Panc1 (cell line): ENCODE measurements around the gene FAR2. TPM values are rescaled to one million over a fixed set of nuclear protein-coding genes. Genes with fewer than 3 reads are reported as not detected.

ENCODE experiments used
- ATAC-seq: fragments of 200-7000 bp; cut with Tn5 transposase; 2 replicates; pipeline ENCODE4 v1.9.1; 2020; ENCODE audit warnings: mild to moderate bottlenecking, moderate library complexity
- BruUV-seq: library from RNA; stranded (reverse); fragments of 400-500 nt; replicated peaks from 2 replicates; lab custom pipeline; 2021; lab: Mats Ljungman, UMichigan
- CTCF ChIA-PET: fragments of 300-600 bp; sonication (Branson Sonifier 250); formaldehyde crosslinking; loops from one replicate; lab custom pipeline; 2022; ENCODE audit warnings: antibody characterized with exemption; lab: Charles Lee
- POLR2A ChIA-PET: fragments of 300-600 bp; sonication (Branson Sonifier 250); formaldehyde crosslinking; loops from one replicate; lab custom pipeline; 2022; ENCODE audit warnings: antibody characterized with exemption; lab: Charles Lee
- DNase-seq: peaks from one replicate; pipeline ENCODE4 v3.0.0-alpha.2; 2010; ENCODE audit warnings: low read depth, low spot score
- H3K27ac ChIP-seq: 2 replicates; pipeline ENCODE4 v1.5.1; 2011; ENCODE audit warnings: mild to moderate bottlenecking, low read length, inconsistent platforms
- H3K27me3 ChIP-seq: fragments of 200-500 bp; sonication (Bioruptor generic); 2 replicates; pipeline ENCODE4 v1.6.0; 2014; ENCODE audit warnings: low read length, inconsistent platforms; ENCODE audit not compliant: control insufficient read depth, insufficient read depth
- H3K36me3 ChIP-seq: fragments of 200-500 bp; sonication (Bioruptor generic); 2 replicates; pipeline ENCODE4 v1.5.1; 2014; ENCODE audit warnings: inconsistent platforms, mild to moderate bottlenecking, low read length, moderate library complexity; ENCODE audit not compliant: control insufficient read depth, insufficient read depth
- H3K4me1 ChIP-seq: 2 replicates; pipeline ENCODE4 v1.5.1; 2011; ENCODE audit warnings: inconsistent platforms, mild to moderate bottlenecking, low read length, moderate library complexity; ENCODE audit not compliant: control insufficient read depth, insufficient read depth
- H3K4me3 ChIP-seq, 2 experiments: 2 replicates each; pipeline ENCODE4 v1.5.1; 2011 to 2012; ENCODE audit warnings: low read depth in 2 of 2, low read length in 2 of 2, mild to moderate bottlenecking in 2 of 2, inconsistent platforms in 1 of 2, moderate library complexity in 1 of 2
- H3K9me3 ChIP-seq: fragments of 200-500 bp; sonication (Bioruptor generic); 2 replicates; pipeline ENCODE4 v1.5.1; 2014; ENCODE audit warnings: low read depth, mild to moderate bottlenecking, inconsistent platforms, low read length, moderate library complexity; ENCODE audit not compliant: control insufficient read depth, insufficient read depth
- CTCF ChIP-seq: fragments of 450-650 bp; IDR thresholded peaks from 2 replicates; pipeline ENCODE4 v1.5.1; 2017; ENCODE audit warnings: mild to moderate bottlenecking
- POLR2AphosphoS5 ChIP-seq: IDR thresholded peaks from 2 replicates; pipeline ENCODE4 v1.6.1; 2012; ENCODE audit warnings: mild to moderate bottlenecking, low read depth, low read length, moderate library complexity
- REST ChIP-seq, 2 experiments: IDR thresholded peaks; 2 replicates each; pipeline ENCODE4 v1.6.1; 2011 to 2012; ENCODE audit warnings: low read depth in 2 of 2, control low read depth in 1 of 2, low read length in 1 of 2, mild to moderate bottlenecking in 1 of 2, moderate library complexity in 1 of 2; ENCODE audit not compliant: insufficient read depth in 1 of 2
- SIN3A ChIP-seq: IDR thresholded peaks from 2 replicates; pipeline ENCODE4 v1.6.1; 2012; ENCODE audit warnings: low read depth, mild to moderate bottlenecking, low read length, moderate library complexity, borderline replicate concordance; ENCODE audit not compliant: insufficient read depth
- TCF7L2 ChIP-seq: IDR thresholded peaks from 2 replicates; pipeline ENCODE4 v1.6.1; 2011; ENCODE audit warnings: mild to moderate bottlenecking, low read depth, low read length, inconsistent platforms
- in situ Hi-C: cut with HindIII; loops from 2 replicates; pipeline ENCODE4 v1.10.0; 2016; ENCODE audit warnings: low sequenced_read_pairs, low pct_unique_long_range_greater_than_20kb
- intact Hi-C: fragments of 100-400 bp; cut with micrococcal nuclease; formaldehyde crosslinking; loops from one replicate; pipeline ENCODE4 v1.10.0; 2022; ENCODE audit not compliant: unreplicated experiment
- total RNA-seq: library from RNA; stranded (reverse); gene quantifications from one replicate; pipeline ENCODE4 v1.2.1, GENCODE V29; 2021; ENCODE audit not compliant: unreplicated experiment

The FAR2 gene
- total RNA-seq, 1 experiment from 2014 or later = 6.2 TPM

GRCh38 chr12:29269706-29270408 lies 120.8 kb downstream of the FAR2 start:
- intact Hi-C loops (no loop called here), in situ Hi-C loops (no loop called here)
- no TSS peak for BruUV-seq
- no peaks in the 10 kb centered on the region for H3K36me3 ChIP-seq
- ATAC-seq = no peak
- H3K4me3 ChIP-seq = no peak overlapping the region
- ChIA-PET POLR2A (no interaction called here), CTCF (no interaction called here)
- no peak overlapping the region for H3K27ac ChIP-seq
- H3K27me3 ChIP-seq = no peaks in the 10 kb centered on the region
- TF ChIP-seq REST (IDR thresholded peaks at IDR 0.05; ENCODE audit: insufficient read depth in 1 of 2, low read depth in 2 of 2, low read length in 1 of 2) (no peak), TCF7L2 (no peak), POLR2AphosphoS5 (no peak), SIN3A (no peak), CTCF (no peak)
- H3K4me1 ChIP-seq = no peaks in the 10 kb centered on the region
- no peak for DNase-seq
- no peaks in the 10 kb centered on the region for H3K9me3 ChIP-seq

- in situ Hi-C loops = no loop called here
- no TSS peak for BruUV-seq
- TF ChIP-seq CTCF (no peak), TCF7L2 (no peak)
- Histone ChIP-seq H3K4me1 (no peaks in the 10 kb centered on the region), H3K36me3 (no peaks in the 10 kb centered on the region), H3K27me3 (no peaks in the 10 kb centered on the region), H3K9me3 (no peaks in the 10 kb centered on the region), H3K27ac (no peak overlapping the region), H3K4me3 (no peak overlapping the region)
- ATAC-seq (no peak), DNase-seq (no peak)
- intact Hi-C loops = no loop called here
- ChIA-PET CTCF (no interaction called here), POLR2A (no interaction called here)
Observed at GRCh38 chr12:29270446-29270845, 121.4 kb downstream of the FAR2 start.
